Stimulated activated CD8-positive, alpha-beta memory T cell treated with anti-CD3 and anti-CD28 coated beads, Interleukin-4, amount 100 ng/mL, for 4 hours (primary cell): Measurements from ENCODE around the gene LCK.
A peak's percentile ranks its signal among the peaks of the same experiment; 100 is the strongest.
"Not testable (repeated sequence)": the region's sequence is repeated elsewhere in the genome, so short reads cannot be mapped to it uniquely, and the experiment has no call there.

ENCODE experiments used
- DNase-seq, 2 donors: peaks; one replicate each; pipeline ENCODE4 v3.0.0-alpha.2; 2020; ENCODE audit warnings: low read depth in 2 of 2, low spot score in 1 of 2

The LCK gene

GRCh38 chr1:32273391-32274208 is 22.5 kb downstream of the LCK start:
- peak; percentile 68 to 82 for DNase-seq

DNA sequence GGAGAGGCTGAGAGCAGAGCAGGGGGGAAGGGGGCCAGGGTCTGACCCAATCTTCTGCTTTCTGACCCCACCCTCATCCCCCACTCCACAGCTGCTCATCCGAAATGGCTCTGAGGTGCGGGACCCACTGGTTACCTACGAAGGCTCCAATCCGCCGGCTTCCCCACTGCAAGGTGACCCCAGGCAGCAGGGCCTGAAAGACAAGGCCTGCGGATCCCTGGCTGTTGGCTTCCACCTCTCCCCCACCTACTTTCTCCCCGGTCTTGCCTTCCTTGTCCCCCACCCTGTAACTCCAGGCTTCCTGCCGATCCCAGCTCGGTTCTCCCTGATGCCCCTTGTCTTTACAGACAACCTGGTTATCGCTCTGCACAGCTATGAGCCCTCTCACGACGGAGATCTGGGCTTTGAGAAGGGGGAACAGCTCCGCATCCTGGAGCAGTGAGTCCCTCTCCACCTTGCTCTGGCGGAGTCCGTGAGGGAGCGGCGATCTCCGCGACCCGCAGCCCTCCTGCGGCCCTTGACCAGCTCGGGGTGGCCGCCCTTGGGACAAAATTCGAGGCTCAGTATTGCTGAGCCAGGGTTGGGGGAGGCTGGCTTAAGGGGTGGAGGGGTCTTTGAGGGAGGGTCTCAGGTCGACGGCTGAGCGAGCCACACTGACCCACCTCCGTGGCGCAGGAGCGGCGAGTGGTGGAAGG is 23.7 kb downstream of the LCK start:
- no peak for DNase-seq

DNA sequence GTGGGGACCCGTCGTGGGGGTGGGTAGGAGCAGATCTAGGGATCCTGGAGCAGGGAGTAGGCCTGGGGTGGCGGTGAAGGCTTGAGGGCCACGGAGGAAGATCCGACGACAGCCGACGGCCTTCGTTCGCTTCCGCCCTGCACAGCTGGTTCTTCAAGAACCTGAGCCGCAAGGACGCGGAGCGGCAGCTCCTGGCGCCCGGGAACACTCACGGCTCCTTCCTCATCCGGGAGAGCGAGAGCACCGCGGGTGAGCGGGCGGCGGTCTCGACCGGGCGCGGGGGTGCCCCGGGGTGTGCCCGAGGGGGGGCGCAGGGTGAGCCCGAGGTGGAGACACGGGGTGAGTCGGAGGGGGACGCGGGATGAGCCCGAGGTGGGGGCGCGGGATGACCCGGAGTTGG is 24.4 kb downstream of the LCK start:
- DNase-seq, result no peak

DNA sequence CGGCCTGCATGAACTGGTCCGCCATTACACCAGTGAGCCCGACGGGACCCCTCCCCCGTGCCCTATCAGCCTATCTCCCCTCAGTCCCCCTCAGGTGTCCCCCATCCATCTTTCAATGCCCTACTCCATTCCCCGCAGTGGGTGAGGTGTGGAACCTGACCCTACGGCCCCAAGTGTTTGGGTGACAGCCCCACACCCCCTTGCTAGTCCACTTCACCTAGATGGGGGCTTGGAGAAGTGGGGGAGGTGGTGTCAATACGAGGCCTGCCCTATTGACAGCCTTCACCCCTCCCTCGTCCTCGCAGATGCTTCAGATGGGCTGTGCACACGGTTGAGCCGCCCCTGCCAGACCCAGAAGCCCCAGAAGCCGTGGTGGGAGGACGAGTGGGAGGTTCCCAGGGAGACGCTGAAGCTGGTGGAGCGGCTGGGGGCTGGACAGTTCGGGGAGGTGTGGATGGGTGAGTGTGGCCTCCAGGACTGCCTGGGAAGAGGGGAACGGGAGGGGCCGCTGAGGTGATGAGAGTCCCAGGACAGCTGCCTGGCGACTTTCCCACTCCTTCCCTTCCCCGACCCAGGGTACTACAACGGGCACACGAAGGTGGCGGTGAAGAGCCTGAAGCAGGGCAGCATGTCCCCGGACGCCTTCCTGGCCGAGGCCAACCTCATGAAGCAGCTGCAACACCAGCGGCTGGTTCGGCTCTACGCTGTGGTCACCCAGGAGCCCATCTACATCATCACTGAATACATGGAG is 25.1 kb downstream of the LCK start:
- no peak for DNase-seq

DNA sequence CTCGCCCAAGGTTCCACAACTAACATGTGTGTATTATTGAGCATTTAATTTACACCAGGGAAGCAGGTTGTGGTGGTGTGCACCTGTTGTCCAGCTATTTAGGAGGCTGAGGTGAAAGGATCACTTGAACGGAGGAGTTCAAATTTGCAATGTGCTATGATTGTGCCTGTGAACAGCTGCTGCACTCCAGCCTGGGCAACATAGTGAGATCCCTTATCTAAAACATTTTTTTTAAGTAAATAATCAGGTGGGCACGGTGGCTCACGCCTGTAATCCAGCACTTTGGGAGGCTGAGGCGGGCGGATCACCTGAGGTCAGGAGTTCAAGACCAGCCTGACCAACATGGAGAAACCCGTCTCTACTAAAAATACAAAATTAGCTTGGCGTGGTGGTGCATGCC is 33.7 kb downstream of the LCK start:
- not testable (repeated sequence) for DNase-seq

- DNase-seq, result no peak
These were observed 34.6 kb downstream of the LCK start for GRCh38 chr1:32285658-32286057.

DNA sequence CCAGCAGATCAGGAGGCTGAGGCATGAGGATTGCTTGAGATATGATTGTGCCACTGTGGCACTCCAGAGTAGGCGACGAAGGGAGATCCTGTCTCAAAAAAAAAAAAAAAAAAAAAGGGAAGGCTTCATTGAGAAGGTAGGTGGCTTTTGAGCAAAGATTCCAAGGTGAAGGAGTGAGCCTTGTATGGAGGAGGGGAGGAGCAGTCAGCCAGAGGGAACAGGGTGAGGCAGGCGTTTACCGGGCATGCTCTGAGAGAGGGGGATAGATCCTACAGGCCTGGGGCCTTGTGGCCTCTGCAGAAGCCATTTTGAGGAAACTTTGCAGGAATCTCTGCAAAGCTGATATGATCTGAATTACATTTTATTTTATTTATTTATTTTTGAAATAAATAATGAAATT is 35.7 kb downstream of the LCK start:
- DNase-seq, result no peak

DNA sequence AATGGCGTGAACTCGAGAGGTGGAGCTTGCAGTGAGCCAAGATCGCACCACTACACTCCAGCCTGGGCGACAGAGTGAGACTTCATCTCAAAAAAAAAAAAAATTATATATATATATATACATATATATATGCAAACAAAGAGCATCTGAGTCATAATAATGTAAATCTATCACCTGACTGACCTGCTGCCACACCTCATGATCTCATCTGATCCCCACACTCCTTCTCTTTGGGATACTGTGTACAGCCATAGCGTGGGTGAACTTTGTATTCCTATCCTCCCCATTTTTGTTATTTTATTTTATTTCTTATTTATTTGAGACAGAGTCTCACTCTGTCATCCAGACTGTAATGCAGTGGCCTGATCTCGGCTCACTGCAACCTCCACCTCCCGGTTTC is 38.2 kb downstream of the LCK start:
- DNase-seq, result no peak

DNA sequence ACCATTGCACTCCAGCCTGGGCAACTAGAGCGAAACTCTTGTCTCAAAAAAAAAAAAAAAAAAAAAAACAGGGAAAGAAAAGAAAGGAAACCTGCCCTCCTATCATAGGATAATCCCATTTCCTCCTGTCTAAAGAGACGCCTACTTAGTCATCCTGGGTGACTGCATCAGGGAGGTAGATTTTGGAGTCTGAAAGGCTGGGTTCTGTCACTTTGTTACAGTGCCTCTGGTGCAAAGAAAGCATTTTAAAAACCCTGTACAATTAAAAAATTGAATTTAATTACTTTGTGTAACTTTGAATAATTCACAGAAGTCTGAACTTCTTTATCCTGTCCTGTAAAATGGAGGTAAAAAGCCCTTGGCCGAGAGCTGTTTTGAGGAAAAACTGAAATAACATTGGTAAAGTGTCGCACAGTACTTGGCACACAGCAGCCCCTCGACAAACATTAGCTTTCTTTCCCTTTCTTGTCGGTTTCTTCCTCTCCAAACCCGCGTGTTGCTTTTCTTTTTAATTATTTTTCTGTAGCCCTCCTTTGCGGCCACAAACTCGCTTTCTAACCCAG is 40.2 kb downstream of the LCK start:
- no peak for DNase-seq

GRCh38 chr1:32291708-32292538 is 40.9 kb downstream of the LCK start, which contains the start of gene HDAC1:
TSS of gene HDAC1 (plus strand) at chr1:32292083. CDS start at chr1:32292170, 87 bp downstream.
- peak; percentile 93 to 94 for DNase-seq

DNA sequence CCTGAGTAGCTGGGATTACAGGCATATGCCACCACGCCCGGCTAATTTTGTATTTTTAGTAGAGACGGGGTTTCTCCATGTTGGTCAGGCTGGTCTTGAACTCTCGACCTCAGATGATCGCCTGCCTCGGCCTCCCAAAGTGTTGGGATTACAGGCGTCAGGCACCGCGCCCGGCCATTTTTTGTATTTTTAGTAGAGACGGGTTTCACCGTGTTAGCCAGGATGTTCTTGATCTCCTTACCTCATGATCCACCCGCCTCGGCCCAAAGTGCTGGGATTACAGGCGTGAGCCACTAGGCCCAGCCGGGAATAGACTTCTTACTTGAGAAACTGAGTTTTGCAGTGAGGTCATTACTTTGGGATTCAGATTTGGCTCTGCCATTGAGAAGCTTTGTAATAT is 47.1 kb downstream of the LCK start:
- not testable (repeated sequence) for DNase-seq

- no peak for DNase-seq
These were observed 48.3 kb downstream of the LCK start for GRCh38 chr1:32299327-32299726.

DNA sequence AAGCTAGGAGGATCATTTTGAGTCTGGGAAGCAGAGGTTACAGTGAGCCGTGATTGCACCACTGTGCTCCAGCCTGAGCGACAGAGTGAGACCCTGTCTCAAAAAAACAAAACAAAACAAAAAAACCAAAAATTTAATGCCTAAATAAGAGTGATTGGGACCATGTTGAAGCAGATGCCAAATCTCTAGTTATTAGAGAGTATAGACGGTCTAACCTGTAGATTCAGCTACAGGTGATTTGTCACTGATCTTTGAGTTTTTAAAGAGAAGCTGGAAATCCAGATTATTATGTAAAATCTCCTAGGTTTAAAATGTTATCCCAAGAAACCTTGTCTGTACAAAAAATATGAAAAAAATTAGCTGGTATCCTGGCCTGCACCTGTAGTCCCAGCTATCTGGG is 52.3 kb downstream of the LCK start:
- DNase-seq, result no peak

DNA sequence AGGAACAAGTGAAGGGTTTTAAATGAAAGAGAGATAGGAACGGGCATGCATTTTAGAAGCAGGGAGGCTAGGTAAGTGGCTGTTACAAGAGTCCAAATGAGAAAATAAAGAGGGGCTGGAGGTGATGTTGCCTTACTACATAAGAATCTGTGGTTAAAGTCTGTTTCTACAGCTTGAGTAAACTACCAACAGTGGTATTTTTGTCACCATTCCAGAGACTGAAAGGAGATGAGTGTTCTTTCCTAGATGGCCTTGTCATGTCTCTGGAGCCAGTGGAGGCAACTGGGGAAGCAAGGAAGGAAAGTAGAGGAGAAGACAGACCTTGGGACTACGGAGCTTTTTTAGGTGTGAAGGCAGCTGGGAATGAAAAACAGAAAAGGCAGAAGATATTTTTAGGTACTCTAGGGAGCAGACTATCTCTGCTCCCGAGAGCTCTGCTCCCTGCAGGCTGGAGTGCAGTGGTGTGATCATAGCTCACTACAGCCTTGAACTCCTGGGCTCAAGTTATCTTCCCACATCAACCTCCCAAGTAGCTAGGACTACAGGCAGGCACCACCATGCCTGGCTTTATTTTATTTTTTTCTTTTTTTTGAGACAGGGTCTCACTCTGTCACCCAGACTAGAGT is 53.0 kb downstream of the LCK start:
- no peak for DNase-seq

GRCh38 chr1:32305310-32305709 is 54.2 kb downstream of the LCK start:
- no peak for DNase-seq

GRCh38 chr1:32307324-32307723 is 56.3 kb downstream of the LCK start:
- DNase-seq, result no peak

DNA sequence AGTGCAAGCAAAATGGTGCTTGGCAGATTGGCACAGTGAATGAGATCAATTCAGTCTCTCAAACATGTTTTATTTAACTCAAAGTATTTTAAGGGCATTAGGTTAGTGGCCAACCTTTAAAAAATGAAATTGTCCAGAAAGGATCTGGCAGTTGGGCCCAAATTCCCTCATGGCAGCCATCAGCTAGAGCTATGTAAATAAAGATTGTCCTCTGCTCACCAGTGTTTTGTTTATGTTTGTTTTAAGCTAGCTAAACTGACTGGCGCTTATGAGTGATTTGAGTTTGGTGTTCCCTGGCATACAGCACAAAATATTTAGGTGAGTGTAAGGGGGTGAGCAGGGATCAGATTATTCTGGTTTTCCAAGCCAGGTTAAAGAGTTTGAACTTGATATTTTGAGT is 58.9 kb downstream of the LCK start:
- DNase-seq, result no peak

DNA sequence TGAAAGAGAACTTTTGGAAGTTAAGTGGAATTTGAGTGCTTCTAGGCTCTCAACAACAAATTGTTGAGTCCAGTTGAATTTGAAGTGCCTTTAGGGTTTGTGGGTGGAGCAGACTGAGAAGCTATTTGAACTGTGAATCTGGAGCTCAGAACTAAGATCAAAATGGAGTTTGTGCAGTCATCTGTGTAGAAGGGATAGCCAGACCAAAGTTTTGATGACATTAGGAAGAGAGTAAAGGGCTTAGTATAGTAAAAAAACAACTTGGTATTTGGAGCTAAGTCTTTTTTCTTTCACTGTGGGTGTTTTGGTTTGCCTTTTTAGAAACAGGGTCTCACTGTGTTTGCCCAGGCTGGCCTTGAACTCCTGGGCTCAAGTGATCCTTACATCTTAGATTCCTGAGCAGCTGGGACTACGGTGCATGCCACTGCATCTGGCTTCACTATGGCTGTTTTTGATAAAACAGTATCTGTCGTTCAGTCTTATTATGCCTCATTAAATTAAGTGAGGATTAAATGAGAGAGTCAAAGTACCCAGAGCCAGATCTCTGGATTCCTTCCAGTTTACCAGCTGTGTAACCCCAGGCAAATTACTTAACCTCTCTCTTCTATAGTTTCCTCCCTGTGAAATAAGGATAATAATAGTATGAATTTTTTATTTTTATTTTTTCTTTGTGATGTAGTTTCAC is 60.8 kb downstream of the LCK start:
- DNase-seq, result no peak

GRCh38 chr1:32316903-32317277 is 65.8 kb downstream of the LCK start:
- DNase-seq, result no peak
